HepG2 (cell line): ENCODE measurements around the gene RARA. TPM values are rescaled to one million over a fixed set of nuclear protein-coding genes. Genes with fewer than 3 reads are reported as not detected.

Experiments
- BRCA1 ChIP-seq: sonication (generic); formaldehyde crosslinking; IDR thresholded peaks from 2 replicates; pipeline ENCODE4 v1.4.0; 2020; ENCODE audit warnings: missing genetic modification reagents
- FLYWCH1 ChIP-seq: sonication (generic); formaldehyde crosslinking; IDR thresholded peaks from 2 replicates; pipeline ENCODE4 v1.8.1; 2023; ENCODE audit warnings: mild to moderate bottlenecking, missing genetic modification reagents
- GATAD1 ChIP-seq: IDR thresholded peaks from 2 replicates; pipeline ENCODE4 v1.6.1; 2016; ENCODE audit warnings: missing genetic modification reagents, missing compliant biosample characterization
- RBM39 ChIP-seq: fragments of 200-400 bp; formaldehyde crosslinking; IDR thresholded peaks from one replicate; pipeline ENCODE4 v1.6.1; 2018; ENCODE audit warnings: antibody characterized with exemption, mild to moderate bottlenecking, low read depth, low read length; ENCODE audit not compliant: poor library complexity, severe bottlenecking
- RFX3 ChIP-seq: IDR thresholded peaks from 2 replicates; pipeline ENCODE4 v1.6.1; 2016; ENCODE audit warnings: missing biosample characterization, missing genetic modification reagents
- SALL2 ChIP-seq: sonication (generic); formaldehyde crosslinking; IDR thresholded peaks from 2 replicates; pipeline ENCODE4 v1.8.1; 2023; ENCODE audit warnings: mild to moderate bottlenecking, missing genetic modification reagents, inconsistent platforms
- SSRP1 ChIP-seq: IDR thresholded peaks from 2 replicates; pipeline ENCODE4 v1.6.1; 2016; ENCODE audit warnings: control low read depth
- ZBTB8A ChIP-seq: sonication (generic); formaldehyde crosslinking; IDR thresholded peaks from 2 replicates; pipeline ENCODE4 v1.4.0; 2020; ENCODE audit warnings: mild to moderate bottlenecking, low read depth, missing genetic modification reagents, borderline replicate concordance
- ZFX ChIP-seq: sonication (generic); formaldehyde crosslinking; IDR thresholded peaks from 2 replicates; pipeline ENCODE4 v1.4.0; 2020; ENCODE audit warnings: mild to moderate bottlenecking, low read depth, missing genetic modification reagents, moderate library complexity
- ZNF143 ChIP-seq: sonication (generic); formaldehyde crosslinking; IDR thresholded peaks from 2 replicates; pipeline ENCODE4 v1.4.0; 2020; ENCODE audit warnings: missing genetic modification reagents
- ZNF331 ChIP-seq: sonication (generic); formaldehyde crosslinking; IDR thresholded peaks from 2 replicates; pipeline ENCODE4 v1.4.0; 2020; ENCODE audit warnings: missing genetic modification reagents
- ZNF549 ChIP-seq: sonication (generic); formaldehyde crosslinking; IDR thresholded peaks from 2 replicates; pipeline ENCODE4 v1.5.0; 2020; ENCODE audit warnings: missing genetic modification reagents
- ZNF598 ChIP-seq: sonication (generic); formaldehyde crosslinking; IDR thresholded peaks from 2 replicates; pipeline ENCODE4 v1.5.1; 2020; ENCODE audit warnings: mild to moderate bottlenecking, missing genetic modification reagents, borderline replicate concordance
- ZNF703 ChIP-seq: sonication (generic); formaldehyde crosslinking; IDR thresholded peaks from 2 replicates; pipeline ENCODE4 v1.5.1; 2020; ENCODE audit warnings: missing genetic modification reagents, mild to moderate bottlenecking, moderate library complexity, borderline replicate concordance
- ZNF792 ChIP-seq: IDR thresholded peaks from 2 replicates; pipeline ENCODE4 v1.6.1; 2016
- ZSCAN29 ChIP-seq: sonication (generic); formaldehyde crosslinking; conservative IDR thresholded peaks from 2 replicates; pipeline ENCODE4 v1.4.0; 2020; ENCODE audit warnings: mild to moderate bottlenecking, missing genetic modification reagents
- ZSCAN31 ChIP-seq: sonication (generic); formaldehyde crosslinking; IDR thresholded peaks from 2 replicates; pipeline ENCODE4 v1.5.0; 2020; ENCODE audit warnings: low read depth, mild to moderate bottlenecking, missing genetic modification reagents
- polyA plus RNA-seq, 8 experiments: library from polyadenylated mRNA; depleted of rRNA in 3 of 8; stranded (reverse) in 7 of 8; unstranded in 1 of 8; fragments of >200 nt; fragmentation: Illumina TruSeq in 4 of 8; extraction: Trizol in 4 of 8; gene quantifications; 2 replicates each; pipeline versions ENCODE4 v1.2.1 to v1.2.3, GENCODE V29; 2011 to 2016; ENCODE audit warnings: low read depth in 4 of 8, missing spikeins in 1 of 8, mixed read lengths in 1 of 8; ENCODE audit not compliant: insufficient read depth in 1 of 8
- total RNA-seq, 5 experiments: library from RNA; depleted of rRNA; stranded (reverse); fragments of >200 nt; fragmentation: Illumina TruSeq; extraction: Trizol; gene quantifications; 2 replicates each; pipeline ENCODE4 v1.2.3, GENCODE V29; 2016; ENCODE audit warnings: low read depth in 1 of 5
- TF ChIP-seq, protein P1 (sequence below): sonication (generic); formaldehyde crosslinking; IDR thresholded peaks from 2 replicates; pipeline ENCODE4 v1.4.0; 2020; ENCODE audit warnings: missing genetic modification reagents, borderline replicate concordance
- TF ChIP-seq, protein P2 (sequence below): sonication (generic); formaldehyde crosslinking; IDR thresholded peaks from 2 replicates; pipeline ENCODE4 v1.5.1; 2020; ENCODE audit warnings: missing genetic modification reagents, mild to moderate bottlenecking, borderline replicate concordance
- TF ChIP-seq, protein P3 (sequence below): sonication (generic); formaldehyde crosslinking; IDR thresholded peaks from 2 replicates; pipeline ENCODE4 v1.4.0; 2020; ENCODE audit warnings: missing genetic modification reagents, low read depth, mild to moderate bottlenecking, borderline replicate concordance
- TF ChIP-seq, protein P4 (sequence below): sonication (generic); formaldehyde crosslinking; IDR thresholded peaks from 2 replicates; pipeline ENCODE4 v1.9.0; 2021; ENCODE audit warnings: missing genetic modification reagents, borderline replicate concordance
- TF ChIP-seq, protein P5 (sequence below): sonication (generic); formaldehyde crosslinking; IDR thresholded peaks from 2 replicates; pipeline ENCODE4 v1.4.0; 2020; ENCODE audit warnings: mild to moderate bottlenecking, missing genetic modification reagents

Gene RARA
- total and polyA plus RNA-seq, 2 of the 13 experiments (the other 11 are each of a cell fraction or from before 2014, with no cell fraction given): 6.4 to 8.6 TPM

DNA sequence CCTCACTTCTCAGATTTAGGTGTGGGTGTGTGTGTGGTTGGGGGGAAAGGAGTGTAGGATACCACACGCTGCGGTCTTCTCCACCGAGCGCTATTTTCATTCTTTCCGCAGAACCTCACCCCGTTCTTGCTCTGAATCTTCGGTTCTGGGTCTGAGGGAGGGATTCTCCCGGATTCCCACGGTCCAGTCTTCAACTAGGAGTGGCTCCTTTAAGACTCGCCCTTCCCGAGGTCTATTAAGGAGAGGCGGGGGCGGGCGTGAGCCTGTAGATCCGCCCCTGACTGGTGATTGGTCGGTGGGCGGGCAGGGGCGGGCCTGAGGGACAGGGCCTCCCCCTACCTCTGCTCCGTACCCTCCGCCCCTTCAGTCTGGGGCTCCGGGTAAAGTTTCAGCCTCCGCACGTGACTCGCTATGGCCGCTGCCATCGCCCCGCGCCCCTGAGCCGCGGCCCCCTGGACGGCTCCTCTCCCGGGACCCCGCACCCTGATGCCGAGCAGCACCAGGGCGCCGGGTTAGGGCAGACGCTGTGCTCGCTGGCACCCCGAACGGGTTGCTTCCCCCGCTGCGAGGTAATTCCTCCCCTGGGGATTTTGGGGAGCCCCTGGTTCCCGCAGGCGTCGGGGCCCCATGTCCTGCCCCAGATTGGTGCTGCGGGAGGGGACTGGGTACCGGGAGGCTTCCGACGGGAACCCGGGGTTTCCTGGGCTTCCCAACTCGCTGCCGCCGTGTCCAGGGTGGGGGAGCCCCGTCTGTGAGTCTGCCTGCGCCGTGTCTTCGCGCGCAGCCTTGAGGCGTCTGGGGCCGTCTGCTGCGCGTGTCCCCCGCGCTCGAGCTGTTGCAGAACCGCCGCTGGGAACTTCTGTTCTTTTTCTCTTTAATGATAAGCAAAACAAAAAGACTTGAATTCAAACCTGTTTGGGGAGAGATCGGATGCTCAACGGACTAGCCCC is 9.2 kb downstream of the RARA start (continued):
- TF ChIP-seq, protein P1, sequence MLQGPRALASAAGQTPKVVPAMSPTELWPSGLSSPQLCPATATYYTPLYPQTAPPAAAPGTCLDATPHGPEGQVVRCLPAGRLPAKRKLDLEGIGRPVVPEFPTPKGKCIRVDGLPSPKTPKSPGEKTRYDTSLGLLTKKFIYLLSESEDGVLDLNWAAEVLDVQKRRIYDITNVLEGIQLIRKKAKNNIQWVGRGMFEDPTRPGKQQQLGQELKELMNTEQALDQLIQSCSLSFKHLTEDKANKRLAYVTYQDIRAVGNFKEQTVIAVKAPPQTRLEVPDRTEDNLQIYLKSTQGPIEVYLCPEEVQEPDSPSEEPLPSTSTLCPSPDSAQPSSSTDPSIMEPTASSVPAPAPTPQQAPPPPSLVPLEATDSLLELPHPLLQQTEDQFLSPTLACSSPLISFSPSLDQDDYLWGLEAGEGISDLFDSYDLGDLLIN (CRISPR knock-in tag): 0 out of 2 replicates have a peak, but pooled peaks have one; percentile 9
- TF ChIP-seq, protein P2, sequence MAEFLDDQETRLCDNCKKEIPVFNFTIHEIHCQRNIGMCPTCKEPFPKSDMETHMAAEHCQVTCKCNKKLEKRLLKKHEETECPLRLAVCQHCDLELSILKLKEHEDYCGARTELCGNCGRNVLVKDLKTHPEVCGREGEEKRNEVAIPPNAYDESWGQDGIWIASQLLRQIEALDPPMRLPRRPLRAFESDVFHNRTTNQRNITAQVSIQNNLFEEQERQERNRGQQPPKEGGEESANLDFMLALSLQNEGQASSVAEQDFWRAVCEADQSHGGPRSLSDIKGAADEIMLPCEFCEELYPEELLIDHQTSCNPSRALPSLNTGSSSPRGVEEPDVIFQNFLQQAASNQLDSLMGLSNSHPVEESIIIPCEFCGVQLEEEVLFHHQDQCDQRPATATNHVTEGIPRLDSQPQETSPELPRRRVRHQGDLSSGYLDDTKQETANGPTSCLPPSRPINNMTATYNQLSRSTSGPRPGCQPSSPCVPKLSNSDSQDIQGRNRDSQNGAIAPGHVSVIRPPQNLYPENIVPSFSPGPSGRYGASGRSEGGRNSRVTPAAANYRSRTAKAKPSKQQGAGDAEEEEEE (CRISPR knock-in tag): no peak
- TF ChIP-seq FLYWCH1 (no peak), GATAD1 (CRISPR knock-in tag) (peak; percentile 66; the same call in 1 of the 2 replicates), ZNF331 (CRISPR knock-in tag) (peak; percentile 62; the same call in 1 of the 2 replicates), RBM39 (peak; percentile 59), ZNF703 (CRISPR knock-in tag) (peak; percentile 62; the same call in 1 of the 2 replicates), SSRP1 (CRISPR knock-in tag) (no peak), SALL2 (CRISPR knock-in tag) (peak; percentile 39; the same call in 1 of the 2 replicates), ZNF549 (CRISPR knock-in tag) (no peak), ZNF143 (CRISPR knock-in tag) (no peak), ZSCAN31 (CRISPR knock-in tag) (no peak), ZSCAN29 (CRISPR knock-in tag) (0 out of 2 replicates have a peak, but pooled peaks have one; percentile 67), ZBTB8A (CRISPR knock-in tag) (no peak), ZNF598 (CRISPR knock-in tag) (no peak), BRCA1 (CRISPR knock-in tag) (no peak), ZFX (CRISPR knock-in tag) (peak; percentile 55), RFX3 (CRISPR knock-in tag) (no peak), ZNF792 (CRISPR knock-in tag) (0 out of 2 replicates have a peak, but pooled peaks have one; percentile 44)
- TF ChIP-seq, protein P3, sequence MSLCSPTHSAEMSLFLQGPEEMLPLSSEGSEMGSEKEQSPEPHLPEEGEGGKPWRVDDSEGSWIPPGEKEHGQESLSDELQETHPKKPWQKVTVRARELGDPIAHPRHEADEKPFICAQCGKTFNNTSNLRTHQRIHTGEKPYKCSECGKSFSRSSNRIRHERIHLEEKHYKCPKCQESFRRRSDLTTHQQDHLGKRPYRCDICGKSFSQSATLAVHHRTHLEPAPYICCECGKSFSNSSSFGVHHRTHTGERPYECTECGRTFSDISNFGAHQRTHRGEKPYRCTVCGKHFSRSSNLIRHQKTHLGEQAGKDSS (CRISPR knock-in tag): peak; percentile 58; the same call in 1 of the 2 replicates
- TF ChIP-seq, protein P4, sequence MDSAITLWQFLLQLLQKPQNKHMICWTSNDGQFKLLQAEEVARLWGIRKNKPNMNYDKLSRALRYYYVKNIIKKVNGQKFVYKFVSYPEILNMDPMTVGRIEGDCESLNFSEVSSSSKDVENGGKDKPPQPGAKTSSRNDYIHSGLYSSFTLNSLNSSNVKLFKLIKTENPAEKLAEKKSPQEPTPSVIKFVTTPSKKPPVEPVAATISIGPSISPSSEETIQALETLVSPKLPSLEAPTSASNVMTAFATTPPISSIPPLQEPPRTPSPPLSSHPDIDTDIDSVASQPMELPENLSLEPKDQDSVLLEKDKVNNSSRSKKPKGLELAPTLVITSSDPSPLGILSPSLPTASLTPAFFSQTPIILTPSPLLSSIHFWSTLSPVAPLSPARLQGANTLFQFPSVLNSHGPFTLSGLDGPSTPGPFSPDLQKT (CRISPR knock-in tag): no peak
- TF ChIP-seq, protein P5, sequence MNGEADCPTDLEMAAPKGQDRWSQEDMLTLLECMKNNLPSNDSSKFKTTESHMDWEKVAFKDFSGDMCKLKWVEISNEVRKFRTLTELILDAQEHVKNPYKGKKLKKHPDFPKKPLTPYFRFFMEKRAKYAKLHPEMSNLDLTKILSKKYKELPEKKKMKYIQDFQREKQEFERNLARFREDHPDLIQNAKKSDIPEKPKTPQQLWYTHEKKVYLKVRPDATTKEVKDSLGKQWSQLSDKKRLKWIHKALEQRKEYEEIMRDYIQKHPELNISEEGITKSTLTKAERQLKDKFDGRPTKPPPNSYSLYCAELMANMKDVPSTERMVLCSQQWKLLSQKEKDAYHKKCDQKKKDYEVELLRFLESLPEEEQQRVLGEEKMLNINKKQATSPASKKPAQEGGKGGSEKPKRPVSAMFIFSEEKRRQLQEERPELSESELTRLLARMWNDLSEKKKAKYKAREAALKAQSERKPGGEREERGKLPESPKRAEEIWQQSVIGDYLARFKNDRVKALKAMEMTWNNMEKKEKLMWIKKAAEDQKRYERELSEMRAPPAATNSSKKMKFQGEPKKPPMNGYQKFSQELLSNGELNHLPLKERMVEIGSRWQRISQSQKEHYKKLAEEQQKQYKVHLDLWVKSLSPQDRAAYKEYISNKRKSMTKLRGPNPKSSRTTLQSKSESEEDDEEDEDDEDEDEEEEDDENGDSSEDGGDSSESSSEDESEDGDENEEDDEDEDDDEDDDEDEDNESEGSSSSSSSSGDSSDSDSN (CRISPR knock-in tag): peak; percentile 50
